ENCODE measurements around the gene RASAL2. TPM values are rescaled to one million over a fixed set of nuclear protein-coding genes. Genes with fewer than 3 reads are reported as not detected.

RASAL2 gene
- total and polyA plus RNA-seq, 4 donors = 1.9 to 37.3 (median 22.2) TPM

- H3K4me3 ChIP-seq (ENCODE audit: low read length in 2 of 2) = no peak overlapping the region
- H3K27me3 ChIP-seq (ENCODE audit: control insufficient read depth in 1 of 2, insufficient read depth in 2 of 2, low read length in 1 of 2) = no peaks in the 10 kb centered on the region
- H3K9me3 ChIP-seq (ENCODE audit: control insufficient read depth, low read length) = no peaks in the 10 kb centered on the region
- no peak for ATAC-seq (ENCODE audit: low FRiP score)
- 93 to 97% methylated on average over 4 of the region's 4 CpGs for WGBS, 2 donors
- intact Hi-C loops (cut with DNase I) = no loop called here
- H3K27ac ChIP-seq (ENCODE audit: low read depth in 1 of 2, low read length in 2 of 2) = no peak overlapping the region
- DNase-seq = no peak
- H3K36me3 ChIP-seq (ENCODE audit: control insufficient read depth in 1 of 2, insufficient read depth in 2 of 2, low read length in 1 of 2) = no peaks in the 10 kb centered on the region
- peaks cover 0 to 3% of the 10 kb centered on the region in 2 donors for H3K4me1 ChIP-seq (ENCODE audit: control insufficient read depth in 1 of 2, insufficient read depth in 2 of 2, low read length in 2 of 2)
These were observed 184.1 kb downstream of the RASAL2 start for GRCh38 chr1:178277793-178278530.

- Histone ChIP-seq H3K9me3 (ENCODE audit: control insufficient read depth, low read length) (no peaks in the 10 kb centered on the region), H3K4me1 (ENCODE audit: control insufficient read depth in 1 of 2, insufficient read depth in 2 of 2, low read length in 2 of 2) (peaks cover 0 to 1% of the 10 kb centered on the region in 2 donors), H3K36me3 (ENCODE audit: control insufficient read depth in 1 of 2, insufficient read depth in 2 of 2, low read length in 1 of 2) (no peaks in the 10 kb centered on the region), H3K27ac (ENCODE audit: low read depth in 1 of 2, low read length in 2 of 2) (no peak overlapping the region), H3K27me3 (ENCODE audit: control insufficient read depth in 1 of 2, insufficient read depth in 2 of 2, low read length in 1 of 2) (no peaks in the 10 kb centered on the region), H3K4me3 (ENCODE audit: low read length in 2 of 2) (no peak overlapping the region)
- DNase-seq = no peak
- no peak for ATAC-seq (ENCODE audit: low FRiP score)
- 80 to 81% methylated on average over 1 of the region's 1 CpG for WGBS, 2 donors
- intact Hi-C loops (cut with DNase I) = no loop called here
These were observed 185.2 kb downstream of the RASAL2 start for GRCh38 chr1:178278916-178279686.

- H3K4me1 ChIP-seq (ENCODE audit: control insufficient read depth in 1 of 2, insufficient read depth in 2 of 2, low read length in 2 of 2) = no peaks in the 10 kb centered on the region
- intact Hi-C loops (cut with DNase I) = loop anchor here (5.0 kb wide), 2 partner anchors 251 to 336 kb away; no protein-coding TSS in a partner anchor
- DNase-seq = no peak
- WGBS, 2 donors = 14 to 19% methylated on average over 3 of the region's 3 CpGs
- H3K27me3 ChIP-seq (ENCODE audit: control insufficient read depth in 1 of 2, insufficient read depth in 2 of 2, low read length in 1 of 2) = no peaks in the 10 kb centered on the region
- H3K27ac ChIP-seq (ENCODE audit: low read depth in 1 of 2, low read length in 2 of 2) = no peak overlapping the region
- H3K9me3 ChIP-seq (ENCODE audit: control insufficient read depth, low read length) = no peaks in the 10 kb centered on the region
- no peaks in the 10 kb centered on the region for H3K36me3 ChIP-seq (ENCODE audit: control insufficient read depth in 1 of 2, insufficient read depth in 2 of 2, low read length in 1 of 2)
- no peak for ATAC-seq (ENCODE audit: low FRiP score)
- no peak overlapping the region for H3K4me3 ChIP-seq (ENCODE audit: low read length in 2 of 2)
These were observed 189.1 kb downstream of the RASAL2 start for GRCh38 chr1:178282949-178283367.

DNA sequence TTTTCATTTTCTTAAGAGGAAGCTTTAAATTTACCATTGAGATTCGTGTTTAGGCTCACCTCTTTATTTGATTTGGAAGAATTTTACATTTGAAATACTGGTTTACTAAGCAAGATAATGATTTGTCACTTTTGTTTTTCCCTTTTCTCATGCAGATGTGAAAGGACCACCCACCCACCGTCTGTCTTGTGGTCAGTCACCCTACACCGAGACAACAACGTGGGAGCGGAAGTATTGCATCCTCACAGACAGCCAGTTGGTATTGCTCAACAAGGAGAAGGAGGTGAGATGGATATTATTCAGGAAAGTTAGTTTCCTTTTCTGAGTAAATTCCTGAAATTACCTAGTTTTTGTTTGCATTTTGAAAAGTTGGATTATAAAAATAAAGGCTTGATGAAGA lies 189.5 kb downstream of the RASAL2 start:
- WGBS, 2 donors = 81 to 83% methylated on average over 5 of the region's 5 CpGs

GRCh38 chr1:178284058-178284457 lies 190.2 kb downstream of the RASAL2 start:
- H3K36me3 ChIP-seq (ENCODE audit: control insufficient read depth in 1 of 2, insufficient read depth in 2 of 2, low read length in 1 of 2) = no peaks in the 10 kb centered on the region
- no peak overlapping the region for H3K27ac ChIP-seq (ENCODE audit: low read depth in 1 of 2, low read length in 2 of 2)
- intact Hi-C loops (cut with DNase I) = loop anchor here (5.0 kb wide), 2 partner anchors 252 to 337 kb away; no protein-coding TSS in a partner anchor
- no peak for DNase-seq
- ATAC-seq (ENCODE audit: low FRiP score) = no peak
- no peaks in the 10 kb centered on the region for H3K9me3 ChIP-seq (ENCODE audit: control insufficient read depth, low read length)
- no peak overlapping the region for H3K4me3 ChIP-seq (ENCODE audit: low read length in 2 of 2)
- WGBS, 2 donors = 61 to 64% methylated on average over 3 of the region's 3 CpGs
- no peaks in the 10 kb centered on the region for H3K4me1 ChIP-seq (ENCODE audit: control insufficient read depth in 1 of 2, insufficient read depth in 2 of 2, low read length in 2 of 2)
- H3K27me3 ChIP-seq (ENCODE audit: control insufficient read depth in 1 of 2, insufficient read depth in 2 of 2, low read length in 1 of 2) = no peaks in the 10 kb centered on the region

More for the DNA sequence above, 189.5 kb downstream of the RASAL2 start:
- DNase-seq (no peak), ATAC-seq (ENCODE audit: low FRiP score) (no peak)
- no peaks in the 10 kb centered on the region for H3K27me3 ChIP-seq (ENCODE audit: control insufficient read depth in 1 of 2, insufficient read depth in 2 of 2, low read length in 1 of 2)
- no peaks in the 10 kb centered on the region for H3K4me1 ChIP-seq (ENCODE audit: control insufficient read depth in 1 of 2, insufficient read depth in 2 of 2, low read length in 2 of 2)
- H3K27ac ChIP-seq (ENCODE audit: low read depth in 1 of 2, low read length in 2 of 2) = no peak overlapping the region
- no peaks in the 10 kb centered on the region for H3K36me3 ChIP-seq (ENCODE audit: control insufficient read depth in 1 of 2, insufficient read depth in 2 of 2, low read length in 1 of 2)
- H3K4me3 ChIP-seq (ENCODE audit: low read length in 2 of 2) = no peak overlapping the region
- intact Hi-C loops (cut with DNase I) = loop anchor here (5.0 kb wide), 2 partner anchors 251 to 336 kb away; no protein-coding TSS in a partner anchor
- no peaks in the 10 kb centered on the region for H3K9me3 ChIP-seq (ENCODE audit: control insufficient read depth, low read length)

GRCh38 chr1:178291166-178291565 lies 197.3 kb downstream of the RASAL2 start:
- Histone ChIP-seq H3K4me3 (ENCODE audit: low read length in 2 of 2) (no peak overlapping the region), H3K36me3 (ENCODE audit: control insufficient read depth in 1 of 2, insufficient read depth in 2 of 2, low read length in 1 of 2) (no peaks in the 10 kb centered on the region), H3K27me3 (ENCODE audit: control insufficient read depth in 1 of 2, insufficient read depth in 2 of 2, low read length in 1 of 2) (no peaks in the 10 kb centered on the region), H3K9me3 (ENCODE audit: control insufficient read depth, low read length) (no peaks in the 10 kb centered on the region), H3K27ac (ENCODE audit: low read depth in 1 of 2, low read length in 2 of 2) (no peak overlapping the region), H3K4me1 (ENCODE audit: control insufficient read depth in 1 of 2, insufficient read depth in 2 of 2, low read length in 2 of 2) (no peaks in the 10 kb centered on the region)
- WGBS, 2 donors = 93 to 95% methylated on average over 1 of the region's 1 CpG
- intact Hi-C loops (cut with DNase I) = no loop called here
- no peak for ATAC-seq (ENCODE audit: low FRiP score)
- DNase-seq = no peak

GRCh38 chr1:178294654-178295053 lies 200.8 kb downstream of the RASAL2 start:
- Histone ChIP-seq H3K4me3 (ENCODE audit: low read length in 2 of 2) (no peak overlapping the region), H3K27ac (ENCODE audit: low read depth in 1 of 2, low read length in 2 of 2) (no peak overlapping the region), H3K4me1 (ENCODE audit: control insufficient read depth in 1 of 2, insufficient read depth in 2 of 2, low read length in 2 of 2) (no peaks in the 10 kb centered on the region), H3K36me3 (ENCODE audit: control insufficient read depth in 1 of 2, insufficient read depth in 2 of 2, low read length in 1 of 2) (no peaks in the 10 kb centered on the region), H3K27me3 (ENCODE audit: control insufficient read depth in 1 of 2, insufficient read depth in 2 of 2, low read length in 1 of 2) (no peaks in the 10 kb centered on the region), H3K9me3 (ENCODE audit: control insufficient read depth, low read length) (no peaks in the 10 kb centered on the region)
- intact Hi-C loops (cut with DNase I) = no loop called here
- DNase-seq = no peak
- ATAC-seq (ENCODE audit: low FRiP score) = no peak
- 79 to 87% methylated on average over 1 of the region's 1 CpG for WGBS, 2 donors

DNA sequence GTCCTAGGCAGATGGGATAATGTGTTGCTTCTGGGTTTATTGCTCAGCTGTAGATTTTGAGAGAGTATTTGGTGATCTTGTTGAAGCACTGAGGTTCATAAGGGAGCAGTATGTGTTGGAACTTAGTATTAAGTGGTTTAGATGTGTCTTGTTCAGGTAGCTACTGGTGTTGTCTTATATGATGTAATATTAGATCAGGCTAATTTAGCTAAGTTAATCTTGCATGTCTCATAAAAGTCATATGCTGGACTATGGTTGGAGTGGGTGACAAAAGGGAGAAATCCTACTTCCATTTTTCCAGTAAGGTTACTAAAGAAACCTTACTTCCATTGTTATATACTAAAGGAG lies 206.4 kb downstream of the RASAL2 start:
- no peak overlapping the region for H3K27ac ChIP-seq (ENCODE audit: low read depth in 1 of 2, low read length in 2 of 2)
- intact Hi-C loops (cut with DNase I) = no loop called here
- H3K27me3 ChIP-seq (ENCODE audit: control insufficient read depth in 1 of 2, insufficient read depth in 2 of 2, low read length in 1 of 2) = no peaks in the 10 kb centered on the region
- H3K36me3 ChIP-seq (ENCODE audit: control insufficient read depth in 1 of 2, insufficient read depth in 2 of 2, low read length in 1 of 2) = no peaks in the 10 kb centered on the region
- H3K9me3 ChIP-seq (ENCODE audit: control insufficient read depth, low read length) = no peaks in the 10 kb centered on the region
- no peak overlapping the region for H3K4me3 ChIP-seq (ENCODE audit: low read length in 2 of 2)
- ATAC-seq (ENCODE audit: low FRiP score) = no peak
- no peak for DNase-seq
- no peaks in the 10 kb centered on the region for H3K4me1 ChIP-seq (ENCODE audit: control insufficient read depth in 1 of 2, insufficient read depth in 2 of 2, low read length in 2 of 2)

DNA sequence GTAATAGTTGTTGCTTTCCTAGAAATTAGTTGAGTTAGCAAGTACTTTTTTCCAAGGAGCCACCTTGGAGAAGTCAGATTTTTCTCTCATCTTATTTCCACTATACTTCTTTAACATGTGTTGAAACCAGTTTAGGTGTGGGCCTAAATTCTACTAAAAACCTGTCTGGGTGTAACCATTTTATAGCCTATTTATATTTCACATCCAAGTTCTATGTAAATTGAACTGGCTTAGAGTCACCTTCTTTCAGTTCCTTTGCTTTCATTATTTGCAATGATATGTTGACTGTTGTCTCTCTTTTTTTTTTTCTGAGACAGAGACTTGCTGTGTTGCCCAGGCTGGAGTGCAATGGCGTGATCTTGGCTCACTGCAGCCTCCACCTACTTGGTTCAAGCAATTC lies 207.2 kb downstream of the RASAL2 start:
- intact Hi-C loops (cut with DNase I) = no loop called here
- H3K9me3 ChIP-seq (ENCODE audit: control insufficient read depth, low read length) = no peaks in the 10 kb centered on the region
- H3K4me1 ChIP-seq (ENCODE audit: control insufficient read depth in 1 of 2, insufficient read depth in 2 of 2, low read length in 2 of 2) = no peaks in the 10 kb centered on the region
- ATAC-seq (ENCODE audit: low FRiP score) (no peak), DNase-seq (no peak)
- no peaks in the 10 kb centered on the region for H3K27me3 ChIP-seq (ENCODE audit: control insufficient read depth in 1 of 2, insufficient read depth in 2 of 2, low read length in 1 of 2)
- H3K4me3 ChIP-seq (ENCODE audit: low read length in 2 of 2) = no peak overlapping the region
- WGBS, 2 donors = 94% methylated on average over 1 of the region's 1 CpG
- H3K27ac ChIP-seq (ENCODE audit: low read depth in 1 of 2, low read length in 2 of 2) = no peak overlapping the region
- no peaks in the 10 kb centered on the region for H3K36me3 ChIP-seq (ENCODE audit: control insufficient read depth in 1 of 2, insufficient read depth in 2 of 2, low read length in 1 of 2)
